GM12891 (cell line): ENCODE measurements around the gene RGS16.

ENCODE experiments used
- PAX5 ChIP-seq: IDR thresholded peaks from 2 replicates; pipeline ENCODE4 v1.6.1; 2011; ENCODE audit warnings: low read length, moderate library complexity, mild to moderate bottlenecking; ENCODE audit not compliant: insufficient read depth, severe bottlenecking
- POLR2A ChIP-seq: IDR thresholded peaks from 2 replicates; pipeline ENCODE4 v1.6.1; 2011; ENCODE audit warnings: low read depth, low read length, control low read depth
- POLR2AphosphoS5 ChIP-seq: IDR thresholded peaks from 2 replicates; pipeline ENCODE4 v1.6.1; 2011; ENCODE audit warnings: low read depth, low read length, control low read depth
- POU2F2 ChIP-seq: IDR thresholded peaks from 2 replicates; pipeline ENCODE4 v1.6.1; 2011; ENCODE audit warnings: low read depth, mild to moderate bottlenecking, control low read depth, low read length, moderate library complexity
- SPI1 ChIP-seq: IDR thresholded peaks from 2 replicates; pipeline ENCODE4 v1.6.1; 2011; ENCODE audit warnings: low read depth, low read length, control low read depth
- TAF1 ChIP-seq: IDR thresholded peaks from 2 replicates; pipeline ENCODE4 v1.6.1; 2011; ENCODE audit warnings: low read depth, low read length, control low read depth

GRCh38 chr1:182600036-182600713 is 4.0 kb downstream of the RGS16 start:
- TF ChIP-seq POLR2A (no peak), POU2F2 (no peak), TAF1 (no peak), POLR2AphosphoS5 (no peak), SPI1 (no peak), PAX5 (no peak)
